HG02798 (cell line): ENCODE measurements around the gene MUC6.
A peak's percentile ranks its signal among the peaks of the same experiment; 100 is the strongest.

Experiments
- ATAC-seq: cut with Tn5 transposase; IDR thresholded peaks from one replicate; pipeline ENCODE4 v1.9.1; 2021; ENCODE audit warnings: mild to moderate bottlenecking; ENCODE audit not compliant: unreplicated experiment, poor library complexity

The MUC6 gene

DNA sequence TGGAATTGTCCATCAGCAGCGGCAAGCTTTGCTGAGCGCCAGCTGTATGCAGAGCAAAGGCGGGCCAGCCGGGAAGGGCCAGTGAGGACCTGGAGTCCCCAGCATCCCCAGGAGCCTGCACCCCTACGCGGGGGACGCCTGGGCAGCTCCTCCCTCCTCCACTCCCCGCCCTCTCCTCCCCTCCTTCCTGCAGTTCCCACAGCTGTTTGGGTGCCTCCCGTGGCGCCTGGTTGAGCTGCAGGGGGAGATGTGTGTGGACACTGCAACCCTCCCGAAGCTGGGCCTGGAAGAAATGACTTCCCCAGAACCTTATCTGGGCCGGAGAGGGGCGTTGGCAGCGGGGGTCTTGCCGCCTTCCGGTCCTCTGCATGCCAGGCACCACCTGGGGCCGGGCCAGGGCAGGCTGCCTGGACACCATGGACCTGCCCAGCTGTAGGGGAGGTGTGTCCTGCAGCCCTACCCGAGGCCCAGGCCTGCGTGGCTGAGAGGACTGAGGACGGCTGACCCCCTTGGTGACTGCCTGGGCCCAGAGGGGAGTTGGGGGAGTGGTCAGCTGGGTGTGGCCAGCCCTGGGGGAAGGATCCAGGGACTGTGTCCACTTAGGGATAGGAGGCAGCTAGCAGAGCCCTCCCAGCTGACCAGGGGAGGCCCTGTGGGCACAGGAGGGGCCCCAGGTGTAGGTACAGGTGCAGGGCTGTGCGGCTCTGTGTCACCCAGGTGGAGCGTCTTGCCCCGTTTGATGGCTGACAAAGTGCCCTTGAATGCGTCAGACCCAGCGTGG lies 16.8 kb upstream of the MUC6 start:
- no peak for ATAC-seq

- ATAC-seq = no peak
These were observed 15.9 kb upstream of the MUC6 start for GRCh38 chr11:1052133-1053011.

DNA sequence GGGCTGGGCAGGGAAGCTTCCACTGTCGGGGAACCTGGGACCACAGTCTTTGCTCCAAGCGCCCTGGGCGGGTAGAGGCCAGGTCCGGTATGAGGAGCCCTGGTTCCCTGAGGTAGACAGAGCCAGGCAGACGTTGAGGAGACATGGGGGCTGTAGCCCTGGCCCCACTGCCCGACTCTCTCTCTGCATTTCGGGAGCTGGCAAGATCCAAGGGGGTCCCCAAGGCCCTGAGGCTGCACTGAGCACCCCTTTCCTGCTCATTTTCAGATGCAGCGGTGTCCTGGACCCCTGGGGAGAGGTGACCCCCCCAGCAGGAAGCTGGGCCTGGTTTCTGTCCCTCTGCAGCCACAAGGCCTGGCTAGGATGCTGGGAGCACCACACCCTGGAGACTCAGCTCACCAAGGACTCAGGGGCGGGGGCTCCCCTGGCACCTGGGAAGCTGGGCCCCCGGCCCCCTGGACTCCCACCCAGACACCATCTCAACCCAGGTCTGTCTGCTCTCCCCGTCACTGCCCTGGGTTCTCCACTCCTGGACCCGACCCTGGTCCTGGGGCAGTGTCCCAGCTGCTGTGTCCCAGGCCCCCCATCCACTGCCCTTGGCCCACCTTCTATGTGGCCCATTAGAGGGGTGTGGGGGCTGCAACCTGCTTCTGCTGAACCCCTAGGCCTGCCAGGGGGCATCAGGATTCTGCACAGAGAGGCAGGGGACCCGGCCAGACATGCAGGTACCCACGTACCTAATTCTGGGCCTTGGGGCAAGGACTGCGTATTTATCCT lies 15.0 kb upstream of the MUC6 start:
- ATAC-seq = peak; percentile 7

- ATAC-seq = peak; percentile 82
These were observed 14.2 kb upstream of the MUC6 start for GRCh38 chr11:1050581-1051355.

GRCh38 chr11:1049911-1050580 lies 13.5 kb upstream of the MUC6 start:
- no peak for ATAC-seq

DNA sequence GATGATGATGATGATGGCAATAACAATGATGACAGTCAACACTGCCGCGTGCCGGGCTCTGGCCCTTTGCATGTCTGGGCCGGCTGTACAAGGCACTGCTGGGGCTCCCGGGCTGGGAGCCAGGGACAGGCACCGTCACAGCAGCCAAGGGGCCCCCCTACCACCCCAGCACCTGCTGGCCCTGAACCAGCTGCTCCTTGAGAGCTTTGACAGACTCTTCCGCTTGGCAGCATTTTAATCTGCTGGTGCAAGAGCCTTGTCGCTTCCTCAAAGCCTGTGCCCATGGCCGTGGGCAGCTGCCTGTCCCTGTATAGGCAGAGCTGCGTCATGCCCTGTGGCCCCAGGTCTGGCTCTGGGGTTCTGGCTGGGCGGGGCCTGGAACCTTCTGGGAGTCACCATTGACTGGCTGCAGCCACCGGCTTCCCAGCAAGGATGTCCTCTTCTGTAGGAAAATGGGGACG lies 12.9 kb upstream of the MUC6 start:
- no peak for ATAC-seq

GRCh38 chr11:1049071-1049405 lies 12.5 kb upstream of the MUC6 start:
- ATAC-seq = no peak

DNA sequence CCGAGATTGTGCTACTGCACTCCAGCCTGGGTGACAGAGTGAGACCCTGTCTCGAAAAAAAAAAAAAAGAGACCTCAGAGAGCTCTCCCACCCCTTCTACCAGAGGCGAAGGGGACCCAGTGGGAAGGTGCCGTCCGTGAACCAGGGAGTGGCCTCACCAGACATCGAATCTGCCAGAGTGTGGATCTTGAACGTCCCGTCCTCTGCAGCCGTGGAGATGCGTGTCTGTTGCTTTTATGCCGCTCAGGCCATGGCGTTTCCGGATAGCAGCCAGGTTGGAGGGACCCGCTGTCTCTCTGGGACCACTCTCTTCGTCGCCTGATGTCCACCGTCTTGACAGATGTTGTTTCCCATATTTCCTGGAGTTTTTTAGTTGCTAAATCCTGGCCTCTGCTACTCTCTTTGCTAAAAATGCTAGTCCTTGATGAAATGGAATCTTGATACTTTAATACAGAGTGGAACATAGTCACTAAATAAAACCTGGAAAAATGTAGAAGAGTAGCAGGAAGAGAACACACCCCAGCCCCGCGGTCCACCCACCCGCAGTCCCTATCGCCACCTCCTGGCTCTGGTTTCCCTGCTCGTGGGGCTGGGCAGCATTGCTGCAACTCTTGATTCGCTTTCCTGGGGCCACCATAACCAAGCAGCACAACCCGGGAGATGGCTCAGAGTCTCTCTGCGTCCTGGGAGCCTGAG lies 12.0 kb upstream of the MUC6 start:
- ATAC-seq = no peak

DNA sequence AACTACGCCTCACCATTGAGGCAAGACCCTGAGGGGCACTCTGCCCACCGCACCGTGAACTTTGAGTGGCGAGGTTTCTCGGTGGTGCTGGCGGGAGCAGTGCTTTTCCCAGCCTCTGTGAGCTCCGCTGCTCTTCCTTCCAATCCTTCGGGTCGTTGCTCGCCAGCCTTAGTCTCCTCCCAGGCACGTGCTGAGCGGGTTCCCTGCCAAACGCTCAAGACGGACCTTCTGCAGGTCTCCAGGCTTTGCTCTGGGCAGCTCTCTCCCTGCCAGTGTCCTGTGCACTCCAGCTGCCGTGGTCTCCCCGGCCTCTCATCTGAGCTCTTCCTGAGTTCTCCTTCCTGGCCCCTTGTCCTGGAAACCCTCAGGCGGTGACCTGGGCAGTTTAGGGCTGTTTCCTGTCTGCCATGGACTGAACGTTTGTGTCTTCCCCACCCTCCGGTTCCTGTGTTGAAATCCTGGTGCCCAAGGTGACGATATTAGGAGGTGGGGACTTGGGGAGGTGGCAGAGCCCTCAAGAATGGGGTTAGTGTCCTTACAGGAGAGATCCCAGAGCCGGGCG lies 11.2 kb upstream of the MUC6 start:
- no peak for ATAC-seq

DNA sequence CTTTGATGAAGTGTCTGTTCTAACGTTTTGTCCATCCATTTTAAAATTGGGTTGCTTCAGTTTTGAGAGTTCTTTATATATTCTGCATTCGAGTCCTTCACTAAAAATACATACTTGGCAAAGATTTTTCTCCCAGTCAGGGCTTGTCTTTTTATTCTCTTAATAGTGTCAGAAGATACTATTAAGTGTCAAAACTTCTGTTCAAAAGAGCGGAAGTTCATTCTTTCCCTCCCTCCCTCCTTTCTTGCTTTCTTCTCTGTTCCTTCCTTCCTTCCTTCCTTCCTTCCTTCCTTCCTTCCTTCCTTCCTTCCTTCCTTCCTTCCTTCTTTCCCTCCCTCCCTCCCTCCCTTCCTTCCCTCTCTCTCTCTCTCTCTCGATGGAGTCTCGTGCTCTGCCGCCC lies 7.6 kb upstream of the MUC6 start:
- ATAC-seq = no peak

GRCh38 chr11:1043563-1044096 lies 7.1 kb upstream of the MUC6 start:
- no peak for ATAC-seq

- ATAC-seq = no peak
These were observed 6.4 kb upstream of the MUC6 start for GRCh38 chr11:1042626-1043562.

- ATAC-seq = no peak
These were observed 5.6 kb upstream of the MUC6 start for GRCh38 chr11:1041936-1042608.

DNA sequence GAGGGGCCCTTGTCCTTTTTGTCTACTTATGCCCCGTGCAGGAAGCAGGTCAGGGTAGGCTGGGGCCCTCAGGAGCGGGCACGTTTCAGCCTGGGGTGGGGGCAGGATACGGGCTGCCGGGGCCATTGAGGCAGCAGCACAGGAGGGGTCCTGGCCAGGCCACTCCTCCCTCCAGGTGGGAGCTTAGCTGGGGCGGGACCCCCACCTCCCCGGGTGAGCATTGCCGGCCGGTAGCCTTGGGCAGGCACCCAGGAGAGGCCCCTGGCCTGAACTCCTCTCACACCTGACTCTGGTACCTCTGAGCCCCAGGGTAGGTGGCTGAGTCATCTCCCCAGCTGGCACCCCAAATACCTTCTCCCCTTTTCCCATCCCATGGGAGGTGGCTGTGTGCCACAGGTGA lies 5.0 kb upstream of the MUC6 start:
- no peak for ATAC-seq

GRCh38 chr11:1041149-1041467 lies 4.6 kb upstream of the MUC6 start:
- ATAC-seq = no peak

DNA sequence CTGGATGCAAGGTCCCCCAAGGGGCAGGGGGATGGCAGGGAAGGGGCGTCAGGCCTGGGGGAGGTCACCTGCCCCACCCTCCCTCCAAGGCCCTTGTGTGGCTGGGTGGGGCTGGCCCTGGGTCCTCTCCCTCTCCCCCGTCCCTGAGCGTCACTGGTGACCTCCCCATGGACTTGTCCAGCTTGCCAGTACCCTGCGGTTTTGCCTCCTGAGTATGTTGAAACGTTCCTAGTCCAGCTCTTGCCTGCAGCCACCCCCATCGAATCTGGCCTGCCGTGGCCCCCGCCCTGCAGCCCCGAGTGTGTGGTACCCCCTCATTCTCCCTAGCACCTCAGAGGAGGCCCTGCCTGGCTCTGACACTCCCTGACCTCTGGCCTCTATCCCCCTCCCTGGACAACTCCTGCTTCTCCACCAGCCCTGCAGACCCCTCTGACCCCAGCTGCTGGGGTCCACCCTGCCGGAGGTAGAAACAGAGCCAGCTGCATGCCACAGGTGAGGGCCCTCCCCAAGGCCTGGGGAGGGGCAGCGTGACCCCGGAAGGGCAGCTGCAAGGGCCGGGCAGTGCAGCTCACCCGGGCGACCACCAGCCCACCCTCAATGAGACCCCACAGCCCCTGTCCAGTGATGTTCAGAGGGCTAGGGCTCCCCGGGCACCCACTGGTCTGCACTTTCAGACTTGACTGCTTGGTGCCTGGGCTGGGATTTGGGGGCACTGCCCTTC lies 4.1 kb upstream of the MUC6 start:
- ATAC-seq = no peak
